ENCODE results near the gene CCBE1. TPM values are rescaled to one million over a fixed set of nuclear protein-coding genes. Genes with fewer than 3 reads are reported as not detected.
A peak's percentile ranks its signal among the peaks of the same experiment; 100 is the strongest.

CCBE1 gene
- total and polyA plus RNA-seq, 5 experiments from 2014 or later, result 0.36 TPM; not detected in 4

GRCh38 chr18:59582395-59582794 is 114.8 kb downstream of the CCBE1 start:
- no peaks in the 10 kb centered on the region for H3K36me3 Mint-ChIP-seq
- H3K4me3 Mint-ChIP-seq, result no peak overlapping the region
- H3K4me1 Mint-ChIP-seq, result no peaks in the 10 kb centered on the region
- no peak for DNase-seq
- ATAC-seq, result no peak
- peaks cover 0 to 3% (median 0%) of the 10 kb centered on the region in 9 donors for H3K9me3 Mint-ChIP-seq
- no peak overlapping the region for H3K27ac Mint-ChIP-seq
- peaks cover 3 to 23% (median 9%) of the 10 kb centered on the region in 5 donors for H3K27me3 Mint-ChIP-seq
- POLR2A ChIA-PET, result no interaction called here

- peaks cover 3 to 18% (median 8%) of the 10 kb centered on the region in 5 donors for H3K27me3 Mint-ChIP-seq
- no peak overlapping the region for H3K27ac Mint-ChIP-seq
- H3K4me1 Mint-ChIP-seq, result no peaks in the 10 kb centered on the region
- H3K9me3 Mint-ChIP-seq, result peaks cover 0 to 3% (median 0%) of the 10 kb centered on the region in 9 donors
- no peak for DNase-seq
- H3K4me3 Mint-ChIP-seq, result no peak overlapping the region
- H3K36me3 Mint-ChIP-seq, result no peaks in the 10 kb centered on the region
- no peak for ATAC-seq
- POLR2A ChIA-PET, result no interaction called here
Measured at GRCh38 chr18:59579509-59579908, 117.7 kb downstream of the CCBE1 start.

GRCh38 chr18:59577386-59577655 is 119.9 kb downstream of the CCBE1 start:
- Mint-ChIP-seq H3K4me3 (no peak overlapping the region), H3K27ac (no peak overlapping the region), H3K27me3 (peaks cover 2 to 18% (median 8%) of the 10 kb centered on the region in 5 donors), H3K4me1 (no peaks in the 10 kb centered on the region), H3K36me3 (no peaks in the 10 kb centered on the region), H3K9me3 (peaks cover 0 to 3% (median 0%) of the 10 kb centered on the region in 9 donors)
- DNase-seq (no peak), ATAC-seq (no peak)
- POLR2A ChIA-PET, result no interaction called here

GRCh38 chr18:59576541-59577385 is 120.5 kb downstream of the CCBE1 start:
- POLR2A ChIA-PET, result no interaction called here
- Mint-ChIP-seq H3K27me3 (peaks cover 2 to 18% (median 7%) of the 10 kb centered on the region in 5 donors), H3K4me1 (no peaks in the 10 kb centered on the region), H3K27ac (peak overlapping the region in 1 of 10 donors; percentile 58), H3K4me3 (no peak overlapping the region), H3K9me3 (peaks cover 0 to 3% (median 0%) of the 10 kb centered on the region in 9 donors), H3K36me3 (no peaks in the 10 kb centered on the region)
- DNase-seq (no peak), ATAC-seq (no peak)

- Mint-ChIP-seq H3K9me3 (peaks cover 0 to 3% (median 0%) of the 10 kb centered on the region in 9 donors), H3K27me3 (peaks cover 2 to 18% (median 7%) of the 10 kb centered on the region in 5 donors), H3K27ac (no peak overlapping the region), H3K36me3 (no peaks in the 10 kb centered on the region), H3K4me3 (no peak overlapping the region), H3K4me1 (no peaks in the 10 kb centered on the region)
- POLR2A ChIA-PET, result no interaction called here
- DNase-seq (no peak), ATAC-seq (no peak)
Measured at GRCh38 chr18:59575995-59576394, 121.2 kb downstream of the CCBE1 start.

GRCh38 chr18:59573962-59574361 is 123.3 kb downstream of the CCBE1 start:
- no peaks in the 10 kb centered on the region for H3K36me3 Mint-ChIP-seq
- POLR2A ChIA-PET, result no interaction called here
- peaks cover 0 to 3% (median 0%) of the 10 kb centered on the region in 9 donors for H3K9me3 Mint-ChIP-seq
- DNase-seq, result no peak
- peaks cover 5 to 33% (median 10%) of the 10 kb centered on the region in 5 donors for H3K27me3 Mint-ChIP-seq
- H3K4me1 Mint-ChIP-seq, result peaks cover 0 to 6% (median 0%) of the 10 kb centered on the region in 4 donors
- ATAC-seq, result no peak
- H3K27ac Mint-ChIP-seq, result no peak overlapping the region
- H3K4me3 Mint-ChIP-seq, result no peak overlapping the region

GRCh38 chr18:59571902-59572301 is 125.3 kb downstream of the CCBE1 start:
- POLR2A ChIA-PET, result no interaction called here
- peaks cover 0 to 9% (median 0%) of the 10 kb centered on the region in 4 donors for H3K4me1 Mint-ChIP-seq
- H3K9me3 Mint-ChIP-seq, result peaks cover 0 to 3% (median 0%) of the 10 kb centered on the region in 9 donors
- H3K4me3 Mint-ChIP-seq, result no peak overlapping the region
- H3K27me3 Mint-ChIP-seq, result peaks cover 5 to 33% (median 10%) of the 10 kb centered on the region in 5 donors
- ATAC-seq (no peak), DNase-seq (no peak)
- H3K36me3 Mint-ChIP-seq, result no peaks in the 10 kb centered on the region
- no peak overlapping the region for H3K27ac Mint-ChIP-seq

- Mint-ChIP-seq H3K27me3 (peaks cover 4 to 22% (median 9%) of the 10 kb centered on the region in 5 donors), H3K4me3 (no peak overlapping the region), H3K27ac (no peak overlapping the region), H3K4me1 (peaks cover 0 to 9% (median 0%) of the 10 kb centered on the region in 4 donors), H3K36me3 (no peaks in the 10 kb centered on the region), H3K9me3 (peaks cover 0 to 3% (median 0%) of the 10 kb centered on the region in 9 donors)
- DNase-seq (no peak), ATAC-seq (no peak)
- POLR2A ChIA-PET, result no interaction called here
Measured at GRCh38 chr18:59570796-59571195, 126.4 kb downstream of the CCBE1 start.

GRCh38 chr18:59570101-59570775 is 127.0 kb downstream of the CCBE1 start:
- DNase-seq (no peak), ATAC-seq (no peak)
- H3K9me3 Mint-ChIP-seq, result peaks cover 0 to 3% (median 0%) of the 10 kb centered on the region in 9 donors
- no peak overlapping the region for H3K4me3 Mint-ChIP-seq
- H3K36me3 Mint-ChIP-seq, result no peaks in the 10 kb centered on the region
- peaks cover 0 to 9% (median 0%) of the 10 kb centered on the region in 4 donors for H3K4me1 Mint-ChIP-seq
- H3K27me3 Mint-ChIP-seq, result peaks cover 4 to 20% (median 7%) of the 10 kb centered on the region in 5 donors
- H3K27ac Mint-ChIP-seq, result no peak overlapping the region
- POLR2A ChIA-PET, result no interaction called here

GRCh38 chr18:59569390-59569791 is 127.8 kb downstream of the CCBE1 start:
- ATAC-seq (no peak), DNase-seq (no peak)
- H3K4me3 Mint-ChIP-seq, result no peak overlapping the region
- peaks cover 0 to 9% (median 0%) of the 10 kb centered on the region in 4 donors for H3K4me1 Mint-ChIP-seq
- peaks cover 4 to 20% (median 6%) of the 10 kb centered on the region in 5 donors for H3K27me3 Mint-ChIP-seq
- no peaks in the 10 kb centered on the region for H3K36me3 Mint-ChIP-seq
- no peak overlapping the region for H3K27ac Mint-ChIP-seq
- POLR2A ChIA-PET, result no interaction called here
- peaks cover 0 to 3% (median 0%) of the 10 kb centered on the region in 9 donors for H3K9me3 Mint-ChIP-seq

GRCh38 chr18:59567431-59567830 is 129.8 kb downstream of the CCBE1 start:
- POLR2A ChIA-PET, result no interaction called here

GRCh38 chr18:59566533-59566971 is 130.7 kb downstream of the CCBE1 start:
- DNase-seq (no peak), ATAC-seq (no peak)
- POLR2A ChIA-PET, result no interaction called here
- no peak overlapping the region for H3K27ac Mint-ChIP-seq
- H3K36me3 Mint-ChIP-seq, result no peaks in the 10 kb centered on the region
- peaks cover 0 to 3% (median 0%) of the 10 kb centered on the region in 9 donors for H3K9me3 Mint-ChIP-seq
- peaks cover 0 to 9% (median 0%) of the 10 kb centered on the region in 4 donors for H3K4me1 Mint-ChIP-seq
- H3K4me3 Mint-ChIP-seq, result no peak overlapping the region
- H3K27me3 Mint-ChIP-seq, result peaks cover 2 to 20% (median 6%) of the 10 kb centered on the region in 5 donors

More at GRCh38 chr18:59567431-59567830, 129.8 kb downstream of the CCBE1 start:
- no peak overlapping the region for H3K4me3 Mint-ChIP-seq
- H3K4me1 Mint-ChIP-seq, result peaks cover 0 to 9% (median 0%) of the 10 kb centered on the region in 4 donors
- H3K27me3 Mint-ChIP-seq, result peaks cover 2 to 20% (median 6%) of the 10 kb centered on the region in 5 donors
- DNase-seq (no peak), ATAC-seq (no peak)
- peaks cover 0 to 3% (median 0%) of the 10 kb centered on the region in 9 donors for H3K9me3 Mint-ChIP-seq
- no peak overlapping the region for H3K27ac Mint-ChIP-seq
- H3K36me3 Mint-ChIP-seq, result no peaks in the 10 kb centered on the region

- H3K9me3 Mint-ChIP-seq, result peaks cover 0 to 3% (median 0%) of the 10 kb centered on the region in 9 donors
- no peaks in the 10 kb centered on the region for H3K36me3 Mint-ChIP-seq
- peaks cover 0 to 9% (median 0%) of the 10 kb centered on the region in 4 donors for H3K4me1 Mint-ChIP-seq
- no peak for DNase-seq
- H3K4me3 Mint-ChIP-seq, result no peak overlapping the region
- H3K27ac Mint-ChIP-seq, result no peak overlapping the region
- H3K27me3 Mint-ChIP-seq, result peaks cover 2 to 20% (median 6%) of the 10 kb centered on the region in 5 donors
- ATAC-seq, result no peak
- POLR2A ChIA-PET, result no interaction called here
Measured at GRCh38 chr18:59565957-59566356, 131.3 kb downstream of the CCBE1 start.

All from naive thymus-derived CD8-positive, alpha-beta T cell (primary cell).